ENCODE results near the gene CSNK1E.

CSNK1E gene

DNA sequence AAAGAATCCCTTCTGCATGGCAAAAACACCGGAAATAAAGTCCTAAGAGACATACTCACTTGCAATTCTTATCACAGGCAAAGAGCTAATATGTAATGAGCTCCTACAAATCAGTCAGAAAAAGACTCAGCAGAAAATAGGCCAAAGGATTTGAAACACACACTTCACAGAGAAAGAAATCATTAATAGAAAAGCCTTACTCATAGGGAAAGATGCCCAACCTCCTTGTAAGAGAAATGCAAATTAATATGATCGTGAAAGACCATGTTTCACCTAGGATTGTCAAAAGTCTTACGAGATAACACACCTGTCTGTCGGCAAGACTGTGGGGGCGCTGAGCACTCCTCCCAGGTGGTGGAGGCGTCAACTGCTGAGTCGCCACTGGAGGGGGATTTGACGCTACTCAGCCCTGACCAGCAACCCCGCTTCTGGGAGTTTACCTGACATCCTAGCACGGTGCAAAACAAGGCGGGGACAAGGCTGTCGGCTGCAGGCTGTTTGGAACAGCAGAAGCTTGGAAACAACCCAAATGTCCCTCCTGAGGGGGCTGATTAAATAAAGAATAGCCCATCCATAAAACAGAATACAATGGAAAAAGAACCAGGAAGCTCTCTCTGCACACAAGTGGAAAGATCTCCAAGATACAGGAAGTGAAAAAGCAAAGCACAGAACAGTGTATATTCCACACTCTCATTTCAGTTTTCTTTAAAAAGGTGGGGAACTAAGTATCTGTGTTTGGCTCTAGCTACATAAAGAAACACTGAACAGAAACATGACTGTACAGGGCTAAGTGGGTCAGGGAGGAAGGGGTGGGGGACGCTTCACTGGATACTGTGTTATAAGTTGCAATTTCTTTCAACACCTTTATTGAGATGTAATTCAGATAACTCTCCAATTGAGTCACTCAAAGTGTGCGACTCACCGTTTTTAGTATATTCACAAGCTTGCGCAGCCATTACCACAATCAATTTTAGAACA, 11.5 kb downstream of the CSNK1E start:
- no peak for DNase-seq

DNA sequence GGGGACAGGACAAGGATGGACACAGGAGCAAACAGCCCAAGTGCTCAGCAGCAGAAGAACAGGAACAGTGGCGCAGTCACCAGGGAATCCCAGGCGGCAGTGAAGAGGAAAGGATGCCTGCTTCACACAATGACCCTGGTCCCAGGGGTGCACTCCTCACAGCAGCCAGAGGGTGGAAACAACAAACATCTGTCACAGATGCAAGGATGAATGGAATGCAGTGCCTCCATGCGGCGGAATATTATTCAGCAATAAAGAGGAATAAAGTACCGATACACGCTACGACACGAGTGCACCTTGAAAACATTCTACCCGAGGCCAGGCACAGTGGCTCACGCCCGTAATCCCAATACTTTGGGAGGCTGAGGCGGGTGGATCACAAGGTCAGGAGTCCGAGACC, 12.7 kb downstream of the CSNK1E start:
- DNase-seq: no peak

DNA sequence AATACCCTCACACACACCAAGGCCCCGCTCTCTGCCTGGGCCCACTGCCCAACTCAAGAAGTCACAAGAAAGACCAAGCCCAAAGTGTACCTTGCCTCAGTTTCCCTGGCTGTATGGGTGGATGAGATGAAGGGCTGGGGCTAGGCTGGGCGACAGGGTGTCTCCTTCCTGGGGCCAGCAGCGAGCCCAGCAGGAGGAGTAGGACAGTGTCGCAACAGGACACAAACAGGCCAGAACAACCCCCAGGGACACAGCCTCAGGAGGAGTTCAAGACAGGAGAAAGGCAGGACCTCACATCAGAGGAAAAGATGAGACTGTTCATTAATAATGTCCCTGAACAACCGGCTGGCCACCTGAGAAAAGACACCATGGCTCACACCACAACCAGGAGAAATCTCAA, 13.3 kb downstream of the CSNK1E start:
- DNase-seq: no peak

DNA sequence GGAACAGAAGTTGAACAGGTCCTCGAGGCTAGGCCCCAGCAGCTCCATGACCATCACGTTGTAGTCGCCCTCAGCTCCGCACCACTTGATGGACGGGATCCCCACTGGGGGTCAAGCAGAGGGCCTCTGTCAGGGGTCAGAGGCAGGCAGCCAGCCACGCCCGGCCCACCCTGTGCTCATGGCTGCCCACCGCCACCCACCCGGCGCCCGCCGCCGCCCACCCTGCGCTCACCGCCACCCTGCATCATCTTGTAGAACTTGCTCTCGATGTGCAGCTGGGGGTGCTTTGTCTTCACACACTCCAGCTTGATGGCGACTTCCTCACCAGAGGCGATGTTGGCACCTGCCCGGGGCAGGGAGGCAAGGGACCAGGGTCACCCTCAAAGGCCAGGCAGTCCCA, 14.3 kb downstream of the CSNK1E start:
- DNase-seq: no peak

DNA sequence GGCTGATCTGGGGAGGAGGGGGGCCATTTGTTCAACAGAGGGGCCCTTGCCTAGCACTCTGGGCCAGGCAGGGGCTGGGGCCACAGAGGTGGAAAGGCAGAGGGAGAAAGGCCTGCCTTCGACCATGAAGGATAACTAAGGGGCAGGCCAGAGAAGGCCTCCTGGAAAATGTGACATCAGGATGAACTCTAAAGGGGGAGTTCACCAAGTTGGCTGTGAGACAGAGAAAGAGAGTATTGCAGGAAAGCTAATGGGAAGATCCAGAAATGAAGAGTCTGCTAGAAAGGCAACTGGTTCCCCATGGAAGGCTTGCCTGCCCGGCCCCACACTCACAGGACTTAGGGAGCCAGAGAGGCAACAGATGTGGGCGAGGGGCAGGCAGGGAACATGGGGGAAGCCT, 16.3 kb downstream of the CSNK1E start:
- DNase-seq: no peak

DNA sequence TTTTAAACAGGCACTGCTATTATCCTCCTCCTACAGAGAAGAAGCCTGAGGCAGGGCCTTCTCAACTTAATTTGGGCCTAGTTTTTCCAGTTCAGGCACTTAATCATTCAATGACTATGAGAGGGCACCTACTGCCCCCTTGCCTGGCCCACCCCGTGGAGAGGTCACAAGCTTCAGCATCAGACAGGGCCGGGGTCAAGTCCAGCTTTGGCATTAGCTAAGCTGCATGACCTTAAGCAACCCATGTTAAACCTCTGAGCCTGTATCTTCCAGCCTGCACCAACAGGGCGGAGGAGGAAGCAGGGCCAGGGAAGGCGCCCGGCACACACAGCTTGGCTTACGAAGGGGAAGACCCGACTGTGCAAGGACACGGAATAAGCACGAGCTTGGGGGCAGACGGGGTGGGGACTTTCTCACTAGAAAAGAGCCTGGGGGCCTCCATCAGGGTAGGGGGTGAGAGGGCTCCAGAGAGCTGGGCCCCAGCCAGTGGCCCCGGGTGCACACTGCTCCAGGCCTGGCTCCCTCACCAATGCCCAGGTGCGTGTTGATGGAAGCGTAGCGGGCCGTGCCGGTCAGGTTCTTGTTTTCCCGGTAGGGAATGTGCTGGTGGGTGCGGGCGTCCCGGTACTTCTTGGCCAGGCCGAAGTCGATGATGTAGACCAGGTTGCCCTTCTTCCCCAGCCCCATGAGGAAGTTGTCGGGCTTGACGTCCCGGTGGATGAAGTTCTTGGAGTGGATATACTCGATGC, 16.9 kb downstream of the CSNK1E start:
- no peak for DNase-seq

DNA sequence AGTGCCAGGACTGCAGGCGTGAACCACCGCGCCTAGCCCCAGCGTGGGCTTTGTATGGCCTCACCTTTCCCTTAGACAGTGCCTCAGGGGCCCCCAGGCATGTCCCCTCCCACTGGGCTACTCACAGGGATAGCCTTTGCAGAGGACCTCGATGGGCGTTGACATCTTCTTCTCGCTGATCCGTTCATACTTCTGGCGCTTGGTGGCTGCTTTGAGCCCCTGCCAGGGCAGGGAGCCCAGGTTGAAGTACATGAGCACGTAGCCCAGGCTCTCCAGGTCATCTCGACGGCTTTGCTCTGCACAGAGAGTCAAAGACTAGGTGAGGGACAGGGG, 17.5 kb downstream of the CSNK1E start:
- DNase-seq: no peak

DNA sequence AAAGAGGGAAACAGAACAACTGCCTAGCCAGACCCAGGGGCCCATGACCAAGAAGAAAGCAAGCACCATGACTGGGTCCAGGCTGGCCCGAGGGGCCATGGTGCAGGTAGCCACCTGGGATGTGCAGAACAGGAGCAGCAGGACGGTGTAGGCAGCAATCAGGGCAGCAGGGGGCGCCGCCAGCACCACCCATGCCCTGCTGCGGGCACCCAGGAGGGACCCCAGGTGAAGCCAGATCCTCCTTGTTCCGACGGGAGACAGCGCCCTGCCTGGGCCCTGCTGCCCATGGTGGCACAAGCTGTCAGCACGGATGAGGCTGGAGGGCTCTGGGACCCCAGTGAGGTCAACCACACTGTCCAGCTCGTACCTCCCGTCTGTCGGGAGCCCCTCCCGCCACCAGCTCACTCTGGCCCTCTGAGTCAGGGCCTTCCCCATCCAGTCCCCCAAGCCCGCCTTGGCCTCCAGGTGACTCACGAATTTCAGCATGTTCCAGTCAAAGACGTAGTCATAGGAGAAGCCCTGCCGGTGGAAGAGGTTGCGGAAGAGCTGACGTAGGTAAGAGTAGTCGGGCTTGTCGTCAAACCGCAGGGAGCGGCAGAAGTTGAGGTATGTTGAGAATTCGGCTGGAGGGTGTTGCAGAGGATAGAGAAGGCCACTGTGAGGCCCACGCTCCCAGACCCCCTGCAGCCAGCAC, 18.8 kb downstream of the CSNK1E start:
- DNase-seq: no peak

DNA sequence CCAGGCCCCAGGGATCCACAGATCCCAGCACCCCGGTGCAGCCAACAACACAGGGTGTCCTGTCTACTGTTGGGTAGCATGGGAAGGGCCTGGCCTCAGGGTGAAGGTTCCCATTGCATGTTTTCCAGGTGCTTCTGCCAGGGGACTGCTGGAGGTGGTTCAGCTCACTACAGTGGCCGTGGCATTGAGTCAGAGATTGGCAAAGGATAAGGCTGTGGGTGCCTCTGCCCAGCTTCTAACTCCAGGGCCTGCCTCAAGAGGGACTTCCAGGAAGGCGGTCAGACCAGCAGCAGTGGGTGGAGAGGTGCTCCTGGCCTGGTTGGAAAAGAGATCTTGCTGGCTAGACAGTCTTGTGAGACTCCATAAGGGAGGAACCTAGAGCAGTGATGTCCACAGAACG, 20.9 kb downstream of the CSNK1E start:
- DNase-seq: no peak

DNA sequence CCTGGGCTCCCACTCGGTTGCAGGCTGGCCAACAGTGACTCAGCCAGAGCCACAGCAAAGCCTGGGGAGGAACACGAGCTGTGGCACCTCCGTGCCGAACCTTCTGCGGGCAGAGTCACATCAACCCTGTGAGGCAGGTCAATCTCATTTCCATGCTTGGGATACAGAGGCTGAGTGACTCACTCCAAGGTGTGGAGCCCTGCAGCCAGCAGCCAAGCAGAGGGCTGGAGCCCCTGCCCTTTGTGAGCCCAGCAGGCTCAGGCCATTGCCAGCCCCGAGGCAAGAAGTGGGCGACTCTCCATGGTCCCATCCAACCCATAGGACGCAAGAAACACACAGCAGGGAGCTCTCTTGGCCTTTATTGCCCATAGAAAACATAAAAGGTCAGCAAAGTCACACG, 21.4 kb downstream of the CSNK1E start:
- DNase-seq: no peak

DNA sequence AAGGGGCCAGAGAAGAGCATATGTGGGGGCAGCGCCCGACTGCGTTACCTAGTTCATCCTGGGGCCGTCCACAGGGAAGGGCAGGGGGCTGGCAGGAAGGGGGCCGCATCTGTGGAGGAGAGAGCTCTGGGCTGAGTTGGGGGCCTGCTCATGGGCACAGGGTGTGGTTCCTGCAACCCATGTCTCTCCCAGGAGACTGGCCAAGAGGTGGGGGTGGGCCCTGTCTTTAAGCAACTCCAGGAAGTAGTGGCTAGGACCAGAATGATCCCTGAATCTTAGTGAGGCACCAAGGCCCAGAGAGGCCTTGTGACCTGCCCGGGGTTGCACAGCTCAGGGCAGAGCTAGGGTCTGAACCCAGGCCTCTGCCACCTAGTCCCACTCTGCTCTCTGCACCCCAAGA, 21.9 kb downstream of the CSNK1E start:
- DNase-seq: no peak

DNA sequence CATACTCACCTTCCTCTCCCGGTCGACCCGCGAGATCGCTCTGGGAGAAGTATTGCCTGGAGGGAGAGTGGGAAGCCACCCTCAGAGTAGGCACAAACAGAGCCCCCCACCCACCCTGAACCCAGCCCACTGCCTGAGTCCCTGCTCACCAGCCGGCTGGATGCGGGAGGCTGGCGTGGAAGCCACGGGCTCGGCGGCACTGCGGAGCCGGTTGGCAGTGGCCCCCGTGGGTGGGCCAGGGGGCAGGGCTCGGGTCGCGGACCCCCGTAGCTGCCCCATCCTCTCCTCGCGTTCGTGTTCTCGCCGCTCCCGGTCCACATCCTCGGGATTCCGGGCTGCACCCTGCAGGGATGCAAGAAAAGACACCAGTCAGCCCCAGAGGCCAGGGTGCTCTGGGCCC, 23.0 kb downstream of the CSNK1E start:
- no peak for DNase-seq

DNA sequence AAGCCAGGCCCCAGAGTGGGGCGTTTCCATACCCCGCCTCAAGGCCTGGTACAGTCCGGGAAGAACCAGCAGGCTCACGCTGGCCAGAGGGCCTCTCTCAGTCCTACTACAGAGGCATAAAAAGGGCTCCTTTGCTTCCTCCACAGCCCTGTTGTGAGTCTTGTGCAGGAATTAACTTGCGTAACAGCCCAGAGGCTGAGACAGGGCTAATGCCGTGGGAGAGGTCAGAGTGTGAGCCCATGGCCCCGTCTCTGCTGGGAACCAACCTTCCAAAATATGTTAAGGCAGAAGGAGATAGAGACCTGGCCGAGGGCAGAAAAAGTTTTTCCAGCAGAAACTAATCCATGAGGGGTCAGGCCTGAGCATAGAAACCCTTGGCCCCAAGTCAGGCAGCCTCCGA, 24.5 kb downstream of the CSNK1E start:
- no peak for DNase-seq

DNA sequence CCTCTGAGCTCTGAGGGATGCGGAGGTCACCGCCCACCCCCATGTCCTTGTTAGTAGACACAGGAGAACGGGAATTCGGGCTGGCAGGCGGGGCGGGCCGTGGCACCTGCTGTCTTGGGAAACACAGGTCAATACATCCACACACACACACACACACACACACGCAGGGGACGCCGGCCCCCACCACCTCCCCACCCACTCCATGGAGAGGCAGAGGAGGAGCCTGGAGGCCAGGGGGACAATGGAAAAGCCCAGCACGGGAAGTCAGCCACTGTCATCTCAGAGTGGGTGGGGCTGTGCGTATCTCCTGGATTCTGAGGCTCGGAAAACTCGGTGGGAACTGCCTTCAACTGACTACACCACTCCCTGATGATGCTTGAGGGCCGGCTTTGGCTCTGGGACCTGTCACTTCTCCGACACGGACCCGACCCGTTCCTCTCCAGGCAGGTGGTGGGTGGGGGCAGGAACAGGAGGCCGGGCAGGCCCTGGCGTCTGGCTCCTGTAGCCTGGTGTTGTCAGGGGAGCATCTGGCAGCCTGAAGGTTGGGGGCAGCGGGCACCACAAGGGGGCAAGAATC, 25.9 kb downstream of the CSNK1E start:
- no peak for DNase-seq

DNA sequence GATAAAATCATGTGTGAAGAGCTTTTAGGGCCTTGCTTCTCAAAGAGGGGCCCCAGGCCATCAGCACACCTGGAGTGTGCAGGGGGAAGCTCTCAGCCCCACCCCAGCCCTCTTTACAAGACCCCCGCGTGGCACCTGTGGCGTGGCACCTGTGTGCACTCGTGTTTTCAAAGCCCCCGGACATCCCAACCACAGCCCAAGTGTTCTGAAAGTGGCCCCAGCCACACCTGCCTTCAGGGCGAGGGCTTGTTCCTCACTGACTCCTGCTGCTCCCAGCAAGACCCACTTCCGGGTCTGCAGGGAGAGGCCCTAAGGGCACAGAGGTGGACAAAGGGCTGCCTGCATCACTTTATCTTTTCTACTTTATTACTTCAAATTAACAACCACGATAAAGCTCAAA, 26.9 kb downstream of the CSNK1E start:
- DNase-seq: no peak

DNA sequence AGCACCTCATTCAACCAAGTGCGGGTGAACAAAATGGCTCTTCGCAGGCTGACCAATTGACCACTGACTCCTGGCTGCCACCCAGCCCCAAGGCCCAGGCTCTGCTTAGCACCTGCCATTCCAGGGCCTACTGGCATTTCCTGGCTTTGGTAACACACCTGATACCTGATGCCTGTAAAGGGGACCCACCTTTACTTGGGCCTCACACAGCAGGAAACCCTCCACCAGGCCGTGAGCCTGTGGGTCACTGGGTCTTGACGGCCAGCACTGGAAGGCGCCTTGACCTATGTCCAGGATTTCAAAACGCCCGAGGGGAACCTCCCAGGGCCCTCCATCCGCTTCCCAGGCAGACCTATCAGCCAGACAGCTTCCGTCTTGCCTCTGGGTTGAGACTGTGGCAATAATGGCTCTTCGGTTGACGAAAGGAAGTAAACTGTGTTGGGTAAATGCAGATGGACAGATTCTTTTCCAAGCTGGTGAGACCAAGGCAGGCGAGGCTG, 27.6 kb downstream of the CSNK1E start:
- no peak for DNase-seq

DNA sequence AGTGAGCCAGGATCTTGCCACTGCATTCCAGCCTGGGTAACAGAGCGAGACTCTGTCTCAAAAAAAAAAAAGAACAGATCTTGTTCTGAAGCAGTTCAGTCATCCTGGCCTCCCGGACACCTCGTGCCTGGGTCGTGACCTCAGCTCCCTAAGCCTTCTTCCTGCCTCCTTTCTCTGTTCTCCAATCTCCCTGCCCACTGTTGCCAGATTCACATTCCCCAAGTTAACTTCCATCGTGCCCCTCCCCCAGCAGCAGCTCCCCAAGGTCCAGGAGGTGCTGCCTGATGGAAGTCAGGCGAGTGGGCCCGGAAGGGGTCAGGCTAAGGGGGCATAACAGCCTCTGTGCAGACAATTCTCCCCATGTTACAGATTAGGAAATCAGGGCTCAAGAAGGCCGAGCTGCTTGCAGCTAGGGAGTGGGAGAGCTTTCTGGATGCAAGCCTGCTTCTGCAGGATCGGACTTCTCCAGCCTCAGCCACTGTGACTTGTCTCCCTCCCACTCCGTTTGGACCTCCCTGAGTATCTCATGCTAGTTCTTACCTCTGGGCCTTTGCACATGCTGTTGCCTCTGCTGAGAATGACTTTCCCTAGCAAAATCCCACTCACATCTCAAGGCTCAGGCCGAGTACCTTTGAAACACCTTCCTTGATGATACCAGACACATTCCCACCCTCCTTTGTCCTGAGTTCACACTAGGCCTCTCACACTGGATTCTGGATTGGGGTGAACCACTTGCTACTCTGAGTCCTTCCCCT, 30.1 kb downstream of the CSNK1E start:
- no peak for DNase-seq

DNA sequence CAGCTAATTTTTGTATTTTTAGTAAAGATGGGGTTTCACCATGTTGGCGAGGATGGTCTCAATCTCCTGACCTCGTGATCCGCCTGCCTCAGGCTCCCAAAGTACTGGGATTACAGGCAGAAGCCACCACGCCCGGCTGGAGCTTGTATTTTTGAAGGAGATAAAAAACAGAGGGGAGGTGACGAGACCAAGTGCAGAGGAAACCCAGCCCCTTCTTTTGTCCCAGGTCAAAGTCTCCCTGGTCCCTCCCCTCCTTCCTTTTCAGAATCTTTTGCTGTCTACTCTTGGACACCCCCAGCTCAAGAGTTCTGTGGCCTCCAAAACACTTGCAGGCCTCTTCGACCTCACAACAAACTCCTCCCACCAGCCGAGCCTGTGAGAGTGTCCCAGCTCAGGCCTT, 32.2 kb downstream of the CSNK1E start:
- DNase-seq: no peak

DNA sequence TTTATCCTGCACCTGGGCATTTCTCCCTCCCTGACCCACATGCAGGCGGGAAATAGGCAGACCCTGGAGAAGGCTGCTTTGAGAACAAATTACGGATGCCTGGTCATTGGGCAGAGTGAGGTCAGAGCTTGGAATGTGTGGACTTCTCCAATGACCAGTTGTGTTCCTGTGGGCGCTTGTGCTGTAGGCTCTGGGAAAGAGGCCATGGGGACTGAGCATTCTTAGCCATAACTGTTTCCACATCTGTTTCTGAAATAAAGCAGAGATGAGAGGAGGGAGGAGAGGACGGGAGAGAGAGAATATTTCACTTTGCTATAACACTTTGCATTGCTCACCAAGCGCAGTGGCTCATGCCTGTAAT, 33.2 kb downstream of the CSNK1E start:
- DNase-seq: no peak

DNA sequence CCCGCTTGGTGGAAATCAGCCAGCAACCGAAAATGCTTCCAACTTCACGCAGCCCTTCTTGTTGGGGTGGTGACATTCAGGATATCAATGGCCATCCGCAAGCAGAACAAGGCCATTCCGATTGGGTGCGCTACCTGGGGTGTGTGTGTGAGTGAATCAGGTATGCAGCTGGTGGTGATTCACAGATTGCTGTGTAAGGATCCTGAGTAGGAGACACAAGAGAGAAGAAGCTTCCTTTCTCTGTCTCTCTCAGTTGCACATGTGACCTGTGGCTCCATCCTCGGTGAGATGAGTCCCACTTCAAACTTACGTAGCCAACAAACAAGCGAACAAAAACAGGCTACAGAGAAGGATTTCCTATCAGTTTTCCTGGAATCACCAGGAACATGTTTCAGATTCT, 34.8 kb downstream of the CSNK1E start:
- no peak for DNase-seq

DNA sequence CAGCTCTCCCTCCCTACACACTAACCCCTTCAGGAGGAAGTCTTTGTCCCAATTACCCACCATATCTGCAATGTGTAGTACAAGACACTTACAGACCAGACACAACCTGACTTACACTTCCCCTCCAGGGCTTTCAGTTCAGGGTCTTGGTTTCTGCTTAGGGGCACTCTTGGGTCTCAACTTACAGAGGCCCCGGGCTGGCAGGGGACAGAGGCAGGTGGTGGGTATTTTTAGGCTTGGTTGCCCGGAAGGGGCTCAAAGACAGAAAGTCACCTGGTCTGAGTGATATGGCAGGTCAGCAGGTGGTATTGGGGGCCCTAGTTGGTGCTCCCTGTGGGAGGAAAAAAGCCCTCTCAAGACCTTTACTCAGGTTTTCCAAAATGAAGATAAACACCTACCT, 41.1 kb downstream of the CSNK1E start:
- DNase-seq: no peak

DNA sequence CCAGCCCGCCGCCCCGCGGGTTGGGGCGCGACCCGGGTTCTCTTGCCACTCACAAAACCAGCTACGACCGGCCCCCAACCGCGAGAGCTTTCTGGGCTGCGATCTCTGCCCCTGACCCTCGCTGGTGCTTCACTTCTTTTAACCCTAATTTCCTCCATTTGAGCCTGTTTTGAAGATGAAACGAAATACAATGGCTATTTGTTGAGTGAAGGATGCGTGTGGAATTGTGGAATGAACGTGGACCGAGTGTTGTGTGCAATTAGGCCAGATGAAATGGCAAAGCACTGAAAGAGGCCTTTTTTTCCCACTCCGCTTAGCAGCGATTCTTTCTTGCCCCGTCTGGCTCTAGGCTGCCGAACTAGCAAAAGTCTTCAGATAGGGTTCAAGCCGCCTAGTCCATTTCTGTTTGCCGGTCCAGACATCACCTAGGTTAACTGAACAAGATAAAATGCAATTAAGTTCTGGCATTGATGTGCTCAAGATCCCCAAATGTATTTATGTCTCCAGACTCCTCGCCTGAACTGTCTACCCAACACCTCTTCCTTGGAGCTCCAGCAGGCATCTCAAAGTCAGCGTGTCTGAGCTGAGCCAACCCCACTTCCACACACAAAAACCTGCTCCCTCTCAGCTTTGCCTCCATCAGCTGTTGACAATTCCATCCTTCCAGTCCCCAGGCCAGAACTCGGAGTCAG, 44.0 kb downstream of the CSNK1E start:
- DNase-seq: no peak

All from activated gamma-delta T cell (primary cell).